RPMI7951 (cell line): ENCODE data around the gene LPO. TPM values are rescaled to one million over a fixed set of nuclear protein-coding genes. Genes with fewer than 3 reads are reported as not detected.

ENCODE experiments used
- DNase-seq: peaks from one replicate; pipeline ENCODE4 v3.0.0-alpha.2; 2012; ENCODE audit warnings: low read depth
- total RNA-seq: library from RNA; depleted of rRNA; stranded (reverse); fragments of >200 nt; shearing (Covaris generic); gene quantifications from 2 replicates; pipeline ENCODE4 v1.2.3, GENCODE V29; 2014

The LPO gene
- total RNA-seq, 1 experiment from 2014 or later = not detected

GRCh38 chr17:58229384-58229783, 9.0 kb upstream of the LPO start:
- DNase-seq = no peak

- DNase-seq = no peak
Observed at GRCh38 chr17:58229881-58230280, 8.5 kb upstream of the LPO start.

GRCh38 chr17:58231641-58232040, 6.7 kb upstream of the LPO start:
- peak; percentile 46 for DNase-seq

GRCh38 chr17:58232707-58233156, 5.7 kb upstream of the LPO start:
- DNase-seq = peak; percentile 60

- DNase-seq = no peak
Observed at GRCh38 chr17:58233543-58233942, 4.8 kb upstream of the LPO start.

GRCh38 chr17:58234512-58234911, 3.9 kb upstream of the LPO start:
- no peak for DNase-seq

GRCh38 chr17:58235821-58236220, 2.6 kb upstream of the LPO start:
- no peak for DNase-seq

GRCh38 chr17:58236394-58236793, 2.0 kb upstream of the LPO start:
- DNase-seq = no peak

GRCh38 chr17:58239987-58240386, 1.6 kb downstream of the LPO start:
- DNase-seq = no peak

GRCh38 chr17:58242171-58242784, 3.9 kb downstream of the LPO start:
- DNase-seq = no peak

GRCh38 chr17:58244963-58245362, 6.6 kb downstream of the LPO start:
- no peak for DNase-seq

GRCh38 chr17:58245428-58246103, 7.2 kb downstream of the LPO start:
- DNase-seq = no peak

GRCh38 chr17:58246104-58246740, 7.8 kb downstream of the LPO start:
- no peak for DNase-seq

GRCh38 chr17:58246781-58247180, 8.4 kb downstream of the LPO start:
- DNase-seq = no peak

- no peak for DNase-seq
Observed at GRCh38 chr17:58247511-58248363, 9.4 kb downstream of the LPO start.

GRCh38 chr17:58248955-58249269, 10.5 kb downstream of the LPO start:
- no peak for DNase-seq

GRCh38 chr17:58249270-58250133, 11.1 kb downstream of the LPO start:
- peak; percentile 16 for DNase-seq

GRCh38 chr17:58250344-58251011, 12.1 kb downstream of the LPO start:
- no peak for DNase-seq

- no peak for DNase-seq
Observed at GRCh38 chr17:58252141-58252540, 13.8 kb downstream of the LPO start.

- no peak for DNase-seq
Observed at GRCh38 chr17:58253082-58253481, 14.7 kb downstream of the LPO start.

GRCh38 chr17:58254803-58255202, 16.4 kb downstream of the LPO start:
- DNase-seq = no peak
